Lower lobe of right lung (tissue), 2 donors: ENCODE data around the gene NAV2. TPM values are rescaled to one million over a fixed set of nuclear protein-coding genes. Genes with fewer than 3 reads are reported as not detected.
"Not testable (repeated sequence)": the region's sequence is repeated elsewhere in the genome, so short reads cannot be mapped to it uniquely, and the experiment has no call there.

ENCODE experiments used
- ATAC-seq, 2 donors: fragments of 200-7000 bp; cut with Tn5 transposase; one replicate each; pipeline ENCODE4 v1.9.1; 2020 to 2022; ENCODE audit warnings: mild to moderate bottlenecking in 2 of 2, moderate library complexity in 2 of 2
- DNase-seq: peaks from one replicate; pipeline ENCODE4 v3.0.0-alpha.2; 2020
- H3K27ac ChIP-seq: fragments of 200-600 bp; one replicate; pipeline ENCODE4 v1.8.0; 2022
- H3K27me3 ChIP-seq: fragments of 200-600 bp; one replicate; pipeline ENCODE4 v1.8.0; 2022; ENCODE audit warnings: low read depth
- H3K36me3 ChIP-seq: fragments of 200-600 bp; one replicate; pipeline ENCODE4 v1.8.0; 2022; ENCODE audit warnings: mild to moderate bottlenecking
- H3K4me1 ChIP-seq: fragments of 200-600 bp; one replicate; pipeline ENCODE4 v1.8.0; 2022
- H3K4me3 ChIP-seq: fragments of 200-600 bp; one replicate; pipeline ENCODE4 v1.8.0; 2022; ENCODE audit warnings: mild to moderate bottlenecking
- H3K9me3 ChIP-seq: fragments of 200-600 bp; one replicate; pipeline ENCODE4 v1.8.0; 2022
- CTCF ChIP-seq: fragments of 200-600 bp; IDR thresholded peaks from one replicate; pipeline ENCODE4 v1.8.0; 2022; ENCODE audit warnings: antibody characterized with exemption, mild to moderate bottlenecking
- intact Hi-C: fragments of 100-400 bp; cut with DNase I; formaldehyde crosslinking; loops from one replicate; pipeline ENCODE4 v1.11.0; 2022
- total RNA-seq: library from RNA; stranded (reverse); fragmentation: NEBNext Ultra II Directional; extraction: Animal tissue kit (Norgen Biotek cat#: 25700); gene quantifications from one replicate; pipeline ENCODE4 v1.2.1, GENCODE V29; 2021
- donor health status: DM: no; HTN: yes; CAD: no; lungs with severe emphysema.

Gene NAV2
- total RNA-seq, 1 donor from 2014 or later: 36.9 TPM

DNA sequence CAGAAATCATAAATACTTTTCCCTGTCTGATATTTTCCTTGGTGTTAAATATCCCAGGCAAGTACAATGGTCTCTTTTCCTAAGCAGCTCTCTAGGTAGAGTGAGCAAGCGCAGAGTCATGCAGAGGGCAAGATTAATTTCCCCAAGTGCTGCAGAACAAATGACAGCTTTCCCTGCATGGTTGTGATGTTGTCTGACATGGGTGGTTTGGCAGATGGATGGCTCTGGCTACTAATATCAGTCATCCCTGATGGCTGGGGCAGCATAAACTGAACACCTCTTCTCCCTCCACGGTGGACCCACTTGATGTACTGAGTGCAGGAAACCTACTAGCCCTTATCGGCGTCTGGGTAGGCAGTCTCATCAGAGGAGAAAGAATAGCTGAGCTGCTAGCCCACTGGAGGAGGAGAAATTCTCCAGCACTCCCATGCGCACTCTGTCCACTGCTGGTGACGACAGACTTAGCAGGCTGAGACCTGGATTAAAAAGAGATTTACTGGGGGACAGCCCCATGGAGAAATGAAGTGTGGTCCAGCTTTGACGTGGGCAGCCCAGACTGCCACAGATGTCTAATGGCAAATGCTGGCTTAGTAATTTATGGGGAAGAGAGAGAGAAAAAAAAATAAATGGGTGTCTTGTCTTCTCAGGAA, 244.8 kb downstream of the NAV2 start:
- Histone ChIP-seq H3K4me1 (peaks cover 20% of the 10 kb centered on the region), H3K36me3 (peaks cover 4% of the 10 kb centered on the region), H3K4me3 (no peak overlapping the region), H3K27me3 (no peaks in the 10 kb centered on the region), H3K27ac (no peak overlapping the region), H3K9me3 (no peaks in the 10 kb centered on the region)
- no peak for DNase-seq
- no peak for ATAC-seq
- no peak for TF ChIP-seq CTCF
- intact Hi-C loops: no loop called here

DNA sequence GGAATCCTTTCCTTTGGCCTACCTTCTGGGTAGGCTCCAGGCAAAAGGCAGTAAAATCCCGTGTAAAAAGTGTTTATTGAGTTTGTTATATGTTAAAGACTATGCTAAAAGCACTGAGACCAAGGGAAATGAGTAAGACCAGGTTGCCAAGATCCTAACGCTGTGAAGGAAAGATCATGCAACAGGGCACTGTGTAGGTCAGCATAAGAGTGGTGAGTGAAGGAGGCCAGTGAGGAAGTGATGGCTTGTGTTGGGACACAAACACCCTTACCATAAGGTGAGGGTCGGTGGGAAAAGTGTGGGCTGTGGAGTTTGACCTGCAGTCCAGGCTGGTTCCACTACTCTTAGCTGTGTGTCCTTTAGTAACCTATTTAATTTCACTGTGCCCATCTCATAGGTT, 245.6 kb downstream of the NAV2 start:
- ATAC-seq (no peak), DNase-seq (no peak)
- Histone ChIP-seq H3K4me3 (no peak overlapping the region), H3K36me3 (peaks cover 4% of the 10 kb centered on the region), H3K27me3 (no peaks in the 10 kb centered on the region), H3K9me3 (no peaks in the 10 kb centered on the region), H3K27ac (no peak overlapping the region), H3K4me1 (peaks cover 13% of the 10 kb centered on the region)
- intact Hi-C loops: no loop called here
- no peak for TF ChIP-seq CTCF

DNA sequence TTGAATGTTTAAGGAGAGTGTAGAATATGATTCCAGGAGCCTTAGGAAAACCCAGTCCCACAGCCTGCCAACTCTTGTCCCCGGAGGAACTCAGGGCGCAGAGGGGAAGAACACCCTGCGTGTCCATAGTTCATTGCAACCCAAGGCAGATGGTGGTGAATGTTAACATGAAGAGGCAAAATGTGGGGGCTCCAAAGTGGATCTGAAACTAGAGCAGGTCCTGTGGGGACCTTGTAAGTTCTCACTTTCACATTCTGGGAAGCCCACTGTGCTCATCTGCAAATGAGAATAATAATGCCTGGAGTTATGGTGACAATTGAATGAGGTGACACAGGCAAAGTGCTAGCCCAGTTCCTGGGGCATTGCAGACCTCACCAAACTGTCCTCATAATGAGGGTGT, 246.6 kb downstream of the NAV2 start:
- H3K9me3 ChIP-seq: no peaks in the 10 kb centered on the region
- ATAC-seq (no peak), DNase-seq (no peak)
- no peak for TF ChIP-seq CTCF
- peaks cover 3% of the 10 kb centered on the region for H3K4me1 ChIP-seq
- H3K4me3 ChIP-seq: no peak overlapping the region
- no peaks in the 10 kb centered on the region for H3K27me3 ChIP-seq
- H3K36me3 ChIP-seq: peaks cover 4% of the 10 kb centered on the region
- H3K27ac ChIP-seq: no peak overlapping the region
- intact Hi-C loops: no loop called here

DNA sequence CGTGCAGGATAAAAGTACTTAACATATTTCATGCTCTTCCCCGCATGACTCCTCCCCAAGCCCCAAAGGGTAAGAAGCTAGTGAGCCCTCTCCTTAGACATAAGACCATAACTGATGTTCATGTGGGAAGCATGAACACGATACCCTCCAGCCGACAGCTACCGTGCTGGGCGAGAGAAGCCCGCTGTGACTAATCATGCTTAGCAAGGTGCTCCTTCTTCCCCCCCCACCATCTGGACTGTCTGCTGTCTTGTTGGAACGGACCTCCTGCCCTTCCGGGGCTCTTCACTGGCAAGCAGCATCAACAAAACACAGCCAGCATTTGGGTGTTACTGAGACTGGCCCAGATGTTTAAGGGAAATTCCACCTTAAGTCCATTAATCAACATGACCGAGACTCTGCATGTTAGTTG, 247.0 kb downstream of the NAV2 start:
- Histone ChIP-seq H3K27ac (no peak overlapping the region), H3K9me3 (no peaks in the 10 kb centered on the region), H3K36me3 (peaks cover 4% of the 10 kb centered on the region), H3K4me1 (peaks cover 3% of the 10 kb centered on the region), H3K4me3 (no peak overlapping the region), H3K27me3 (no peaks in the 10 kb centered on the region)
- no peak for ATAC-seq
- DNase-seq: no peak
- TF ChIP-seq CTCF: no peak
- intact Hi-C loops: no loop called here

- H3K4me1 ChIP-seq, H3K4me3 ChIP-seq, ATAC-seq, intact Hi-C loops, H3K27me3 ChIP-seq, H3K27ac ChIP-seq, H3K9me3 ChIP-seq, DNase-seq, H3K36me3 ChIP-seq: not testable (repeated sequence)
Observed at GRCh38 chr11:19960410-19960809, 247.8 kb downstream of the NAV2 start.

DNA sequence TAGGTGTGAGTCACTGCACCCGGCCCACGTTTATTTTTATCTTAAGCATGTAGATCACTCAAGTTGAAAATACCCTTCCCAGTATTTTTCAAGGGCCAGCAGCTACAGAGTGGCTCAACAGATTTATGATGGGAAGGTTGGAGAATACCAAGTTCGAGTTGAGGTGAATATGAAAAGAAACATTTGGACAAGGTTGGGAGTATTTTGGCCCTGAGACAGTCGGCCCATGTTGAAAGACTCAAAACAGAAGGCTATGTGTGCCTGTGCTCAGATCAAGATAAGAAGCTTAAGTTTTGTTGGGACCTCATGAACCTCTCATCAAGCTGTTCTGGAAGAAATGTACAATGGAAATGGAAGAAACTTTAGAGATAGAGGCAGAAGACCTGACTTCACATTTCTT, 248.6 kb downstream of the NAV2 start:
- DNase-seq: no peak
- peaks cover 4% of the 10 kb centered on the region for H3K36me3 ChIP-seq
- intact Hi-C loops: no loop called here
- H3K4me1 ChIP-seq: no peaks in the 10 kb centered on the region
- TF ChIP-seq CTCF: no peak
- ATAC-seq: no peak
- no peak overlapping the region for H3K4me3 ChIP-seq
- no peak overlapping the region for H3K27ac ChIP-seq
- no peaks in the 10 kb centered on the region for H3K27me3 ChIP-seq
- H3K9me3 ChIP-seq: no peaks in the 10 kb centered on the region
